Liver (tissue), 9 donors: Measurements from ENCODE around the gene HINT1. TPM values are rescaled to one million over a fixed set of nuclear protein-coding genes. Genes with fewer than 3 reads are reported as not detected.

Experiments used
- DNase-seq: peaks from one replicate; pipeline ENCODE4 v3.0.0-alpha.2; 2017; ENCODE audit warnings: low spot score
- H3K27ac ChIP-seq, 2 donors: one replicate each; pipeline ENCODE4 v1.7.0; 2013; ENCODE audit warnings: inconsistent platforms in 2 of 2, low read length in 2 of 2, control low read depth in 1 of 2, low read depth in 1 of 2, mild to moderate bottlenecking in 1 of 2
- H3K27me3 ChIP-seq, 4 donors: one replicate each; pipeline versions ENCODE4 v1.6.1 to v1.7.0; 2013; ENCODE audit warnings: low read length in 3 of 4, inconsistent platforms in 1 of 4, mild to moderate bottlenecking in 1 of 4, moderate library complexity in 1 of 4; ENCODE audit not compliant: control insufficient read depth in 4 of 4, insufficient read depth in 4 of 4
- H3K36me3 ChIP-seq, 4 donors: one replicate each; pipeline versions ENCODE4 v1.6.1 to v1.7.0; 2013; ENCODE audit warnings: low read length in 3 of 4, mild to moderate bottlenecking in 3 of 4, low read depth in 1 of 4, moderate library complexity in 1 of 4; ENCODE audit not compliant: control insufficient read depth in 4 of 4, insufficient read depth in 3 of 4
- H3K4me1 ChIP-seq, 4 donors: one replicate each; pipeline versions ENCODE4 v1.6.1 to v1.7.0; 2013; ENCODE audit warnings: low read length in 3 of 4, mild to moderate bottlenecking in 3 of 4, moderate library complexity in 1 of 4; ENCODE audit not compliant: control insufficient read depth in 4 of 4, insufficient read depth in 4 of 4
- H3K4me3 ChIP-seq, 3 donors: one replicate each; pipeline versions ENCODE4 v1.6.1 to v1.7.0; 2013; ENCODE audit warnings: low read length in 3 of 3, control low read depth in 1 of 3, low read depth in 1 of 3, mild to moderate bottlenecking in 1 of 3
- H3K9ac ChIP-seq, 2 donors: one replicate each; pipeline ENCODE4 v1.7.0; 2013; ENCODE audit warnings: low read length in 2 of 2, mild to moderate bottlenecking in 2 of 2, moderate library complexity in 2 of 2, control low read depth in 1 of 2, low read depth in 1 of 2
- H3K9me3 ChIP-seq, 4 donors: one replicate each; pipeline versions ENCODE4 v1.6.1 to v1.7.0; 2013; ENCODE audit warnings: low read length in 3 of 4; ENCODE audit not compliant: control insufficient read depth in 4 of 4
- ATF3 ChIP-seq: IDR thresholded peaks from 2 replicates; pipeline ENCODE4 v1.6.1; 2016; ENCODE audit warnings: antibody characterized with exemption
- EGR1 ChIP-seq, 2 donors: IDR thresholded peaks; 2 replicates each; pipeline ENCODE4 v1.6.1; 2016 to 2018; ENCODE audit warnings: antibody characterized with exemption in 2 of 2, low read depth in 2 of 2
- FOXA2 ChIP-seq: IDR thresholded peaks from 2 replicates; pipeline ENCODE4 v1.6.1; 2016; ENCODE audit warnings: antibody characterized with exemption
- GABPA ChIP-seq, 2 donors: IDR thresholded peaks in 1 of 2; conservative IDR thresholded peaks in 1 of 2; 2 replicates each; pipeline ENCODE4 v1.6.1; 2016; ENCODE audit warnings: antibody characterized with exemption in 2 of 2, mild to moderate bottlenecking in 1 of 2, moderate library complexity in 1 of 2
- MAX ChIP-seq: IDR thresholded peaks from 2 replicates; pipeline ENCODE4 v1.6.1; 2016; ENCODE audit warnings: antibody characterized with exemption
- RAD21 ChIP-seq, 2 donors: IDR thresholded peaks; 2 replicates each; pipeline ENCODE4 v1.6.1; 2016; ENCODE audit warnings: antibody characterized with exemption in 2 of 2, mild to moderate bottlenecking in 2 of 2
- REST ChIP-seq: IDR thresholded peaks from 2 replicates; pipeline ENCODE4 v1.6.1; 2016; ENCODE audit warnings: antibody characterized with exemption, mild to moderate bottlenecking
- SP1 ChIP-seq: IDR thresholded peaks from 2 replicates; pipeline ENCODE4 v1.6.1; 2018; ENCODE audit warnings: antibody characterized with exemption, mild to moderate bottlenecking
- TAF1 ChIP-seq: conservative IDR thresholded peaks from 2 replicates; pipeline ENCODE4 v1.6.1; 2016; ENCODE audit warnings: antibody characterized with exemption, mild to moderate bottlenecking
- WGBS: extraction: QIAGEN DNeasy Blood & Tissue Kit; methylation state at CpG from one replicate; pipeline ENCODE4 v1.1.7; 2013; 5-methylcytosine and 5-hydroxymethylcytosine counted together
- polyA plus RNA-seq, 2 donors: library from polyadenylated mRNA; stranded (reverse) in 1 of 2; unstranded in 1 of 2; fragments of 200-250 nt in 1 of 2; fragments of >200 nt in 1 of 2; fragmentation: Nextera tagmentation in 1 of 2; extraction: Ambion mirVana in 1 of 2; gene quantifications; one replicate each; pipeline versions ENCODE4 v1.2.1 to v1.2.3, GENCODE V29; 2013 to 2015
- total RNA-seq, 2 donors: library from RNA; depleted of rRNA; stranded (reverse); fragments of >200 nt; gene quantifications; one replicate each; pipeline ENCODE4 v1.2.3, GENCODE V29; 2014
- donor health status: healthy.
- donor health status: healthy.
- donor health status: healthy.
- donor health status: healthy.
- donor health status: healthy.

Gene HINT1
- total and polyA plus RNA-seq, 4 donors: 112 to 902 (median 314) TPM

- peak; percentile 8 for TF ChIP-seq ATF3
- TF ChIP-seq GABPA (IDR thresholded peaks at IDR 0.05 in 1 of 2, conservative IDR thresholded peaks at IDR 0.05 in 1 of 2): peak in 1 of 2 donors; percentile 13
- no peak for TF ChIP-seq MAX
- TF ChIP-seq REST: no peak
- Histone ChIP-seq H3K27ac (peak overlapping the region; percentile 53 to 60), H3K4me1 (peaks cover 4 to 19% (median 17%) of the 10 kb centered on the region in 4 donors), H3K4me3 (peak overlapping the region; percentile 49 to 75 (median 69)), H3K9ac (peak overlapping the region; percentile 58 to 86), H3K36me3 (no peaks in the 10 kb centered on the region), H3K9me3 (no peaks in the 10 kb centered on the region), H3K27me3 (no peaks in the 10 kb centered on the region)
- no peak for DNase-seq
- WGBS: 34% methylated on average over 16 of the region's 16 CpGs
Measured at GRCh38 chr5:131169810-131170539, 4.9 kb upstream of the HINT1 start.

- peaks cover 4 to 23% (median 20%) of the 10 kb centered on the region in 4 donors for H3K4me1 ChIP-seq
- whole genome bisulfite sequencing: 95% methylated on average over 5 of the region's 5 CpGs
- H3K9me3 ChIP-seq: no peaks in the 10 kb centered on the region
- no peak overlapping the region for H3K27ac ChIP-seq
- H3K9ac ChIP-seq: no peak overlapping the region
- peaks cover 0 to 1% (median 0%) of the 10 kb centered on the region in 4 donors for H3K36me3 ChIP-seq
- DNase-seq: no peak
- H3K27me3 ChIP-seq: no peaks in the 10 kb centered on the region
- H3K4me3 ChIP-seq: no peak overlapping the region
- no peak for TF ChIP-seq TAF1
- TF ChIP-seq REST: no peak
- no peak for TF ChIP-seq SP1
- no peak for TF ChIP-seq ATF3
- TF ChIP-seq MAX: no peak
- no peak for TF ChIP-seq RAD21 (IDR thresholded peaks at IDR 0.05)
- no peak for TF ChIP-seq FOXA2
- no peak for TF ChIP-seq EGR1 (IDR thresholded peaks at IDR 0.05; ENCODE audit: low read depth in 2 of 2)
- no peak for TF ChIP-seq GABPA (IDR thresholded peaks at IDR 0.05 in 1 of 2, conservative IDR thresholded peaks at IDR 0.05 in 1 of 2)
Measured at GRCh38 chr5:131167615-131168014, 2.6 kb upstream of the HINT1 start.
